ENCODE measurements around the gene MANEAL. TPM values are rescaled to one million over a fixed set of nuclear protein-coding genes. Genes with fewer than 3 reads are reported as not detected.
A peak's percentile ranks its signal among the peaks of the same experiment; 100 is the strongest.

The MANEAL gene
- total RNA-seq (2022) (11.6 and 12.3 TPM in 2 replicates), Bru-seq, nascent RNA (percentile 46 among the genes with signal in this experiment), BruChase-seq, experiment 1, labeled RNA remaining after a 6-hour chase (percentile 58 among the genes with signal in this experiment), BruChase-seq, experiment 2, labeled RNA remaining after a 2-hour chase (percentile 51 among the genes with signal in this experiment)
- long read RNA-seq, transcript MANEAL-203 (4 exons, 2,327 nt), result minor isoform, 9 of 26 reads
- long read RNA-seq, transcript MANEAL-202 (4 exons, 2,685 nt), result major isoform, 11 of 26 reads
- long read RNA-seq, partial matches to known transcripts, result 2 of 26 reads
- long read RNA-seq, other reads (novel, unspliced or antisense), result 4 of 26 reads

GRCh38 chr1:37793773-37794371 is at the start of gene MANEAL:
Gene MANEAL (plus strand): TSS chr1:37793847. CDS start chr1:37794183, 336 bp downstream.
- Mint-ChIP-seq H3K9me3 (ENCODE audit: unreplicated experiment) (no peaks in the 10 kb centered on the region), H3K4me3 (ENCODE audit: unreplicated experiment) (peak within 1 kb of the TSS; percentile 82), H3K27ac (ENCODE audit: low read depth, unreplicated experiment) (peak within 1 kb of the TSS; percentile 71), H3K4me1 (ENCODE audit: insufficient read depth, unreplicated experiment) (peaks cover 16% of the 10 kb centered on the region), H3K36me3 (ENCODE audit: insufficient read depth, unreplicated experiment) (peaks cover 34% of the 10 kb centered on the region), H3K27me3 (ENCODE audit: insufficient read depth, unreplicated experiment) (no peaks in the 10 kb centered on the region)
- intact Hi-C loops (cut with micrococcal nuclease), result loop anchor here (1.0 kb wide), 1 partner anchor 104 kb away; a partner anchor contains a TSS
- BruUV-seq (replicated peaks), result no TSS peak
- ChIA-PET POLR2A (interaction anchor here (1.1 to 1.3 kb wide), 3 partner anchors 13 to 105 kb away, joined by 4 read pairs; partner anchors contain the start of genes C1orf122 and YRDC), CTCF (interaction anchor here (1.6 kb wide), 1 partner anchor 66 kb away, joined by 4 read pairs; the partner anchor contains the start of gene MTF1)
- peak; percentile 46 for DNase-seq (ENCODE audit: unreplicated experiment)
- no peak for TF ChIP-seq CTCF (IDR thresholded peaks at IDR 0.05; ENCODE audit: unreplicated experiment)

GRCh38 chr1:37746806-37747205 is 46.8 kb upstream of the MANEAL start:
- POLR2A ChIA-PET, result interaction anchor here (0.6 kb wide), 1 partner anchor 42 kb away, joined by 3 read pairs; no protein-coding TSS in a partner anchor
- CTCF ChIA-PET, result interaction anchor here (0.6 kb wide), 1 partner anchor 44 kb away, joined by 3 read pairs; no protein-coding TSS in a partner anchor

GRCh38 chr1:37748565-37748964 is 45.1 kb upstream of the MANEAL start:
- Mint-ChIP-seq H3K27ac (ENCODE audit: low read depth, unreplicated experiment) (no peak overlapping the region), H3K4me1 (ENCODE audit: insufficient read depth, unreplicated experiment) (no peaks in the 10 kb centered on the region), H3K36me3 (ENCODE audit: insufficient read depth, unreplicated experiment) (no peaks in the 10 kb centered on the region), H3K9me3 (ENCODE audit: unreplicated experiment) (no peaks in the 10 kb centered on the region), H3K27me3 (ENCODE audit: insufficient read depth, unreplicated experiment) (peaks cover 10% of the 10 kb centered on the region), H3K4me3 (ENCODE audit: unreplicated experiment) (no peak overlapping the region)
- DNase-seq (ENCODE audit: unreplicated experiment), result no peak
- TF ChIP-seq CTCF (IDR thresholded peaks at IDR 0.05; ENCODE audit: unreplicated experiment), result no peak
- POLR2A ChIA-PET, result no interaction called here
- CTCF ChIA-PET, result no interaction called here
- BruUV-seq (replicated peaks), result no TSS peak
- intact Hi-C loops (cut with micrococcal nuclease), result no loop called here

More at GRCh38 chr1:37746806-37747205, 46.8 kb upstream of the MANEAL start:
- Mint-ChIP-seq H3K4me3 (ENCODE audit: unreplicated experiment) (no peak overlapping the region), H3K27ac (ENCODE audit: low read depth, unreplicated experiment) (no peak overlapping the region), H3K4me1 (ENCODE audit: insufficient read depth, unreplicated experiment) (peaks cover under 1% of the 10 kb centered on the region), H3K36me3 (ENCODE audit: insufficient read depth, unreplicated experiment) (no peaks in the 10 kb centered on the region), H3K27me3 (ENCODE audit: insufficient read depth, unreplicated experiment) (peaks cover 11% of the 10 kb centered on the region), H3K9me3 (ENCODE audit: unreplicated experiment) (no peaks in the 10 kb centered on the region)
- DNase-seq (ENCODE audit: unreplicated experiment), result peak; percentile 52
- BruUV-seq (replicated peaks), result no TSS peak
- intact Hi-C loops (cut with micrococcal nuclease), result no loop called here
- TF ChIP-seq CTCF (IDR thresholded peaks at IDR 0.05; ENCODE audit: unreplicated experiment), result no peak

GRCh38 chr1:37752213-37752582 is 41.4 kb upstream of the MANEAL start:
- no peak for DNase-seq (ENCODE audit: unreplicated experiment)
- Mint-ChIP-seq H3K4me3 (ENCODE audit: unreplicated experiment) (peak overlapping the region; percentile 54), H3K27ac (ENCODE audit: low read depth, unreplicated experiment) (no peak overlapping the region), H3K4me1 (ENCODE audit: insufficient read depth, unreplicated experiment) (no peaks in the 10 kb centered on the region), H3K9me3 (ENCODE audit: unreplicated experiment) (no peaks in the 10 kb centered on the region), H3K27me3 (ENCODE audit: insufficient read depth, unreplicated experiment) (peaks cover 13% of the 10 kb centered on the region), H3K36me3 (ENCODE audit: insufficient read depth, unreplicated experiment) (no peaks in the 10 kb centered on the region)
- POLR2A ChIA-PET, result interaction anchor here (0.6 kb wide), 1 partner anchor 10 kb away, joined by 3 read pairs; no protein-coding TSS in a partner anchor
- no peak for TF ChIP-seq CTCF (IDR thresholded peaks at IDR 0.05; ENCODE audit: unreplicated experiment)
- BruUV-seq (replicated peaks), result no TSS peak
- CTCF ChIA-PET, result no interaction called here
- intact Hi-C loops (cut with micrococcal nuclease), result no loop called here
